DMS153 treated with DMSO at 0.1 percent for 48 hours (cell line): ENCODE measurements around the gene TWIST2.
A peak's percentile ranks its signal among the peaks of the same experiment; 100 is the strongest.

Source experiments
- DNase-seq: peaks from one replicate; lab custom pipeline; 2025; ENCODE audit not compliant: unreplicated experiment; lab: John Stamatoyannopoulos, UW

Gene TWIST2

GRCh38 chr2:238855891-238856580, 8.2 kb downstream of the TWIST2 start:
- DNase-seq, result no peak

DNA sequence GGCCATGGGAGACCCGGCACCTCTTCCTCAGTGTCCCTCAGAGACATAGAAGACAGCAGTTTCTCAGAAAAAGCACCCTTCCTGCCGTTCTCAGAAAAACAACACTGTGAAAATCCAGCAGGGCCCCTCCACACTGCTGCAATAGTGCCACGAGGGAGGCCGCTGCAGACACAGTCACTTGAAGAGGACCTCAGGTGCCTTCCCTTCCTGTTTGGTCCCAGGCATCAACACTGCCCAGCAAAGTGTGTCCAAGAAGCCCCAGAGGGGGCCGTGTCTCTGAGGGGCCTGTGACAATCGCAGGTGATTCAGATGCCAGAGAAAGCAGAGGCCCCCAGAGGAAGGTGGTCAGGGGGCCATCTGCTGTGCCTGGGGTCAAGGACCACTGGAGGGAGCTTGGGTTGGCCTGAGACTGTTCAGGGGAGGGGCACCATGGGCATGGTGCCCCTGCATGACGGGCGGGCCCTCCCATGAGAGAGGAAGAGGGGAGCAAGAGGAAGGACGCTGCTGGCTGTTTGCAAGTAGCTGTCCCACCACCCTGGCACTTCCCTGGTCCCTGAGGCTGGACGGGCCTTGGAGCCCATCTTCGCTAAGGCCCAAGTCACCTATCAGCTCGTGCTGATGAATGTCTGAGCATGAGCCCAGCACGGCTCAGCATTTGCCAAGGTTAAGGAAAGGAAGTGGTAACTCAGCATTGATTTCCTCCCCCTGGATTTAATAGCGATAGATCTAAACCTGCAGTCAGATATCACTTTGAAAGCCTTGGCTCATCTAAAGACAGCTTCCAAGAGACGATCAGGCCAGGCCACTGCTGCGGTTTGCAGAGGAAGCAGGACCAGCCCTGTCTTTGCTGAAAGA, 9.1 kb downstream of the TWIST2 start:
- no peak for DNase-seq

DNA sequence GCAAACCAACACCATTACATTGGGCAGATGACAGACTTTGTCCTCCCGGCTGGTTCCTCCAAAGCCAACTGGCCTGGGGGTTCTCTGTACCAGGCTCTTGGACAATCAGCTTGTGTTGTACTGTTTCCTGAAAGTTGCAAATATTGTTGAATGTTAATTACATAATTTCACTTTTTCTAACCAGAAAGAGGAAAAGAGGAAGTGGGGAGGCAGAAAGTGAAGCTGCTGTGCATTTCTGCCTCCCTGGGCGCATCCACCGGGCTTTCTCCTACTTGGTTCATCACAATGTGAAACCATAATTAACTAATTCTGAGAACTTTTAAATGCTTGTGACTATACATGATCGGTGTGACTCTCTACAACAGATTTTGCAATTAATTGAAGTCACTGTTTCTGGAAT, 10.1 kb downstream of the TWIST2 start:
- no peak for DNase-seq

DNA sequence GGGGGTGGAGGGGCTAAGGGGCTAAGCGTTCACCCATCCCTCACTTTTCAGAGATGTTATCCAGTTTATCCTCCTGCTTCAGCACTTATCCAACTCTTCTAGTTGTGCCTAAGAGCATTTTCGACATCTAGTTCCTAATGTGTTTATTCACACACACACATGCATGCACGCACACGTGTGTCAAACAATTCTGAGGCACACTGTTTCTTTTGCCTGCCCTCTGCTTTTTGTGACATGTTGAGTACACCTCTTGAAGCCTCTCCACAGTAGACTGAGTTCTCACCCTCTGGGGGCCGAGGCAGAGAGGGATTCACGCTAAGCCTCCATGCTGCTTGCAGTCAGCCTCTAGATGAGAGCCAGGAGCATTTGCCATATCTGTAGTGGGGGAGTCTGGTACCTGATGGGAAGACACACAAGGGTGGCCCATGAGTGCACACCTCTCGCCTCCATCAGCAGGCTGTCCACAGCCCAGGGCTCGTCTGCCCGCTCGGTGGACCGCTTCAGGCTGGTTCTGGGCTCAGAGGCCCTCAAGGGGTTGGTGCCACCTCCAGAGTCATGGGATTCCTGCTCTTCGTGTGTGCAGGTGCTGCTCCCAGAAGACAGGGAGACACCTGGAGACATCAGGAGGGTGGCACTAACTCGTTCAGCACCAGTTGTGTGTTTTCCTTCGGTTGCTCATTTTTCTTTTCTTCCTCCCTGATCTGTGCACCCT, 11.9 kb downstream of the TWIST2 start:
- DNase-seq, result no peak

DNA sequence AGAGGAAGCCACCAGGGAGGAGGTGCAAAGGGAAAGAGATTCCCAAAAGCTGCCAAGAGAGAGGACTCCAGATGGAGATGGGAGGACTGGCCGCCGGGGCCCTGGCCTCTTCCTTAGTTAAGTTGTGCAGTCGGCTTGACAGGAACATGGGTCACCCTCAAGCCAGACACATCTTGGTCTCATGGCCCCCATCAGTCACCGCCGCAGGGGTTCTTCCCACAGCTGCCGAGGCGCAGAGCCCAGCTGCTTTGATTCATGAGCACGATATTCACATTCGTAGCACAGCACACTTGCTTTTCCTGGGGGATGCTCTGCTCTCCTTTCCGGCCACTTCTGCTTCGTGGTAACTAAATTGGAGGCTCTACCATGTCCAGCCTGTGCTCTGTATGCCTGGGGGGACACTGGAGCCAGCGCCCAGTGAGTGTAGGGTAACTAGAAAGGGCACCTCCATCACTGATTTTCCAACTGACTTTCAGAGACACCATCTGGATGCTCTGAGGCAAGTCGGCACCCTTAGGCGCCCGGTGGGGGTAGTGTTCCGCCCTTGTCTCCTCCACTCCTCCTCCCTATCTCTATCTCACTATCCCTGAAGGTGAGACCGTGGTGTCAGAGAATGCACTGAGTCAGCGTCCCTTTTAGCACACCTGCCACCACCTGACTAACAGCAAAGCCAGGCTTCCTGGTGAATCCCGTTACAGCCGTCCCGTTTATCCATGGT, 13.3 kb downstream of the TWIST2 start:
- DNase-seq, result no peak

GRCh38 chr2:238861766-238862315, 14.0 kb downstream of the TWIST2 start:
- DNase-seq, result no peak

DNA sequence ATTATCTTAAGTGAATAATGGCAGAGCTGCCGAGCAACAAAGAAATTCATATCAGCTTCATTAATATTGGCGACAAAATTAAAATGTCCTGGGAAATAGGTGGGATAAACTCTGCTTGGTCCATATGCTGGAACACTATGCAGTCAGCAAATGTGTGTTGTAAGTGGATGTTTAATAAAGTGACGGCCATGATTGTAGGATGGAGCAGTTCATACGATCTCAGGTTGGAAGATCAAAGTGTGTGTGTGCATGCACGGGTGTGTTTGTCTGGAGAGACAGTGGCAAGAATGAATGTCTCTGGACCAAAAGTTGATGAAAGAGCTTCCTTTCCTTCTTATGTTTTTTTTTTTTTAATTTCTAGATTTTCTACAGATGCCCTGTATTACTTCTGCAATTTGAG, 14.8 kb downstream of the TWIST2 start:
- DNase-seq, result no peak

GRCh38 chr2:238863231-238863630, 15.3 kb downstream of the TWIST2 start:
- DNase-seq, result no peak

GRCh38 chr2:238863749-238864206, 15.9 kb downstream of the TWIST2 start:
- DNase-seq, result no peak

DNA sequence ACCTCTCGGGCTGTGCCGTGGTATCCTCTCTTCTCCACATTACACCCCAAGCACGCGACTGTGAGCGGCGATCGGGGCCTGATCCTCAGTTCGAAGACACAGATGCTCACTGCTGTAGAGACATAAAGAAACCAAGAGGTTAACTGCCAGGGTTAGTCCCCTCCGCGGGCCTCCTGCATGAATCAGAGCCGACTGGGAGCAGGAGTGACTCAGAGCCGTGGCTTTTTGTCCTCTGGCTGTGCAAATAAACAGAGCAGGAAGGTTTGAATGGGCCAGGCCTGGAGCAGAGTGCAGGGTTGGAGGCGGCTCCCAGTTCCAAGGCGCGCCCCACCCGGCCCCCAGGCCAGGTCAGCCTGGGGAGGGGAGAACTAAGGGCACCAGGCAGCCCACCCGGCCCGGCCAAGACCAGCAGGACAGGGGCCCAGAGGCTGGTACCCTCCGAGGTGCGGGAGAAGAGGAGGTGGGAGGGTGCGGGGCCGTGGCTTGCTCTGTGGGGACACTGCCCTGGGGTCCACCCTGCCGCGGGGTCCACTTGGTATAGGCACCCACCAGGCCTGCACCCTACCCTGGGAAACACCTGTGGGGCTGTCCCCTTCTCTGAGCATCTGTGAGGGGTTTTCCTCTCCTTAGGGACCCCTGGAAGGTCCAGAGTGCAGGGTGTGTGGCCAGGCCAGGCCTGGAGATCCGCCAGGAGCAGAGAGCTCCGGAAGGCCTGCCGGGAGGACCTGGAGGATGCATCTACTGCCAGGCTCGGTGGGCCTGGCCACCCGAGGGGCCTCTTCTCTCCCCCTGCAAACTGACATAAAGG, 16.5 kb downstream of the TWIST2 start:
- DNase-seq, result peak; percentile 85

GRCh38 chr2:238865015-238865719, 17.3 kb downstream of the TWIST2 start:
- DNase-seq, result no peak

DNA sequence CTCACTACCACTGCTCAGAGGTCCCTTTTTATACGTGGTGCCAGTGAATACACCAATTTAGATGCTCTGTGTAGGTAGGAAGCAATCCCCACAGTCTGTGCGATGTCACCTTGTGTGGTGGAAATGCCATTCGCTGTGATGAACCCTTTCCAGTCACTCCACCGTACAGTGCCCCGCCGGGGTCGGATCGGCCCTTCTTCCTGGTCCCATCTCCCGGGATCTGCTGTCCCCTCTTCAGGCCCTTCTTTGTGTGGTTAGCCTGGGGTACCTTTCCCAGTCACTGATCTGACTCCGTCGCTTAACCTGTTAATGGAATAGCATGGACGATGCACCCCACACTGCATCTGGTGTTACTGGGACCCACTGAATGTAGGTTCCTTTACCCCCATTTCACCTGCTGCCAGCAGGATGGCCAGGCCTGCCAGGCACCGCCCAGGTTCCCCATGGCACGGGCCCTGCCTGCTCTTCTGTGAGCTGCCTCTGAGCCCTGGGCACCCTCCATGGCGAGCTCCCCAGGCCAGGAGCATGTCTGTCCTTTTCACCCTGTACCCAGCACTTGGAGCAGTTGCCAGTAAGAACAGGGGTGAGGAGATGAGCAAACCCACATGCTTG, 18.0 kb downstream of the TWIST2 start:
- no peak for DNase-seq

DNA sequence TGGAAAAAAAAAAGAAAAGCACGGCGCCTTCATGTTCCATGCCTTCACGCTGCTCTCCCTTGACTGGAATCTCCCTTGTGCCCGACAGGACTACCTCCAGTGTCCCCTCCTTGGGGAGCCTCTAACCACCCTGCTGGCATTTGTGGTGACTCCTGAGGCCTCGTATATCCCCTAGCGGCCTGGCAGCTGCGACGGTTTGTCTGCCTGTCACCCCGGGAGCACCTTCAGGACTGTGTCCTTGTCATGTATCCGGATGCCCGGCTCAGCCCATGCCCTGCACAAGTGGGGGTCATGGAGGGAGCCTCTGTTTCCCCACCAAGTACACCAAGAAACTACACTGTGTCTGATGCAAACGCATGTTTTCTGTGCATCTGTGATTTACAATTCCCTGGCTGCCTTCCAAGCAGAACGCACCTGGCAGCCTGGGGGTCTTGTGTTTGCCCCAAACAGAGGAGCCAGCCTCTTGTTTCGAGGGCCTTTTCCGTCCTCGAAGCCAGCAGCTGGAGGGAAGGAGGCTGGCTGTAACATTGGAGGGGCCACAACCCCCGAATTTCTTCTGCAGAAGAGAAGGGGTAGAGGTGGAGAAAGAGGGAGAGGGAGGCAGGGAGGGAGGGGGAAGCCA, 18.9 kb downstream of the TWIST2 start:
- no peak for DNase-seq

DNA sequence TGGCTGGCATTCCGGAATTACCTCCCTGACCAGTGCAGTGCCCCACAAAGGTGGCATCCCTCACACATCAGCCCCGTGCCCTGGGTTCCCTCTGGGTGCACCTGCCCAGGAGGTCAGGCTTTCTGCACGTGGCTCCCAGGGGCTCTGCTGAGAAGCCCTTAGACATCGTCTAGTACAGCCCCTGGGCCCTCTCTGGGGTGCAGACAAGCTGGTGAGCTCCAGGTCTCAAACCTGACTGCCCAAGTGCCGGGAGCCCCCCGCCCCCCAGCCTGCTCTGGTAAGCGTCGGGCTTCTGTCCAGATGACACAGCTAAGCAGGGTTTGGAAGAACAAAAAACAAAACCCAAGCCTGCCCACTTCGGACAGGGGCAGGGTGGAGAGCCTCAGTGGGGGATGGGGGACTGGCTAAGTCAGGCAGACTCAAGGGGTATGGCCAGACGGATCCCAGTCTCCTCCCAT, 20.2 kb downstream of the TWIST2 start:
- no peak for DNase-seq

- DNase-seq, result no peak
These were observed 20.9 kb downstream of the TWIST2 start for GRCh38 chr2:238868616-238869292.

GRCh38 chr2:238869293-238870124, 21.6 kb downstream of the TWIST2 start:
- DNase-seq, result no peak

GRCh38 chr2:238870261-238870660, 22.4 kb downstream of the TWIST2 start:
- DNase-seq, result no peak
